Spleen (tissue), 11 donors: ENCODE results near the gene CDH13. TPM values are rescaled to one million over a fixed set of nuclear protein-coding genes. Genes with fewer than 3 reads are reported as not detected.
A peak's percentile ranks its signal among the peaks of the same experiment; 100 is the strongest.

Experiments
- DNase-seq: peaks from one replicate; pipeline ENCODE4 v3.0.0-alpha.2; 2020
- H3K27ac ChIP-seq, 8 donors: fragments of 200-600 bp; sonication (generic) in 7 of 8; 1 replicate in 4 of 8; 2 replicates in 4 of 8; pipeline versions ENCODE4 v1.5.0 to v1.8.0; 2016 to 2021; ENCODE audit warnings: inconsistent platforms in 4 of 8, mild to moderate bottlenecking in 4 of 8, moderate library complexity in 1 of 8
- H3K27me3 ChIP-seq, 7 donors: fragments of 200-600 bp; sonication (generic) in 6 of 7; replicated peaks in 1 of 7; 1 replicate in 4 of 7; 2 replicates in 3 of 7; pipeline versions ENCODE4 v1.5.0 to v1.8.0; 2016 to 2021; ENCODE audit warnings: inconsistent platforms in 3 of 7, mild to moderate bottlenecking in 1 of 7
- H3K36me3 ChIP-seq, 6 donors: fragments of 200-600 bp; sonication (generic) in 5 of 6; 1 replicate in 4 of 6; 2 replicates in 2 of 6; pipeline versions ENCODE4 v1.5.0 to v1.8.0; 2016 to 2021; ENCODE audit warnings: inconsistent platforms in 2 of 6
- H3K4me1 ChIP-seq, 6 donors: fragments of 200-600 bp; sonication (generic) in 5 of 6; 1 replicate in 3 of 6; 2 replicates in 3 of 6; pipeline versions ENCODE4 v1.5.0 to v1.8.0; 2016 to 2021; ENCODE audit warnings: inconsistent platforms in 3 of 6
- H3K4me3 ChIP-seq, 8 donors: fragments of 200-600 bp; sonication (generic) in 7 of 8; 1 replicate in 4 of 8; 2 replicates in 4 of 8; pipeline versions ENCODE4 v1.5.0 to v1.8.0; 2016 to 2021; ENCODE audit warnings: inconsistent platforms in 4 of 8, mild to moderate bottlenecking in 4 of 8, moderate library complexity in 2 of 8
- H3K9me3 ChIP-seq, 8 donors: fragments of 200-600 bp; sonication (generic) in 7 of 8; 1 replicate in 4 of 8; 2 replicates in 4 of 8; pipeline versions ENCODE4 v1.5.0 to v1.8.0; 2016 to 2021; ENCODE audit warnings: inconsistent platforms in 4 of 8
- CTCF ChIP-seq, 11 experiments: fragments of 200-600 bp in 7 of 11; fragments of 450-650 bp in 4 of 11; sonication (generic) in 4 of 11; IDR thresholded peaks in 8 of 11; conservative IDR thresholded peaks in 3 of 11; 1 replicate in 7 of 11; 2 replicates in 4 of 11; pipeline versions ENCODE4 v1.4.0 to v1.8.0; 2016 to 2021; ENCODE audit warnings: antibody characterized with exemption in 11 of 11, inconsistent platforms in 4 of 11, mild to moderate bottlenecking in 1 of 11
- POLR2A ChIP-seq, 3 donors: fragments of 450-650 bp; IDR thresholded peaks; one replicate each; pipeline ENCODE4 v1.5.1; 2017; ENCODE audit warnings: antibody characterized with exemption in 3 of 3, mild to moderate bottlenecking in 1 of 3
- POLR2AphosphoS5 ChIP-seq, 3 donors: sonication (generic); formaldehyde crosslinking; IDR thresholded peaks; one replicate each; pipeline ENCODE4 v1.5.1; 2017; ENCODE audit warnings: antibody characterized with exemption in 3 of 3
- WGBS, 5 donors: extraction: QIAGEN DNeasy Blood & Tissue Kit in 3 of 5; methylation state at CpG; one replicate each; pipeline versions ENCODE4 v1.1.5 to v1.1.7; 2013 to 2018; 5-methylcytosine and 5-hydroxymethylcytosine counted together
- intact Hi-C: fragments of 100-400 bp; cut with DNase I; formaldehyde crosslinking; loops from one replicate; pipeline ENCODE4 v1.15.0; 2023; ENCODE audit warnings: low total_unique reads
- polyA plus RNA-seq, 3 donors: library from polyadenylated mRNA; stranded (reverse); fragments of 200-250 nt; gene quantifications; one replicate each; pipeline ENCODE4 v1.2.1, GENCODE V29; 2013
- total RNA-seq, 7 donors: library from RNA; depleted of rRNA in 3 of 7; stranded (reverse); fragments of >200 nt in 3 of 7; fragmentation: NEBNext Ultra II Directional in 4 of 7; extraction: Animal tissue kit (Norgen Biotek cat#: 25700) in 4 of 7; gene quantifications; one replicate each; pipeline versions ENCODE4 v1.1.0 to v1.2.1, GENCODE V29; 2016 to 2021
- donor health status: healthy with polysubstance abuse.
- donor health status: DM: no; HTN: no; CAD: no; lungs with moderate emphysema.
- donor health status: DM: no; HTN: no; CAD: no.
- donor health status: Bipolar disorder and iron deficiency.
- donor health status: healthy.
- donor health status: DM: no; HTN: no; CAD: no.
- donor health status: DM: yes; HTN: yes; CAD: no.

Gene CDH13
- total and polyA plus RNA-seq, 10 donors: 0.13 to 4.6 (median 1.1) TPM

GRCh38 chr16:82641336-82641984 lies 14.7 kb downstream of the CDH13 start:
- H3K36me3 ChIP-seq: no peaks in the 10 kb centered on the region

GRCh38 chr16:82643136-82643535 lies 16.4 kb downstream of the CDH13 start:
- H3K4me3 ChIP-seq: no peak overlapping the region
- intact Hi-C loops: no loop called here
- H3K9me3 ChIP-seq: no peaks in the 10 kb centered on the region
- H3K4me1 ChIP-seq: no peaks in the 10 kb centered on the region
- peaks cover 0 to 18% (median 0%) of the 10 kb centered on the region in 7 donors for H3K27me3 ChIP-seq
- DNase-seq: no peak
- TF ChIP-seq POLR2A (IDR thresholded peaks at IDR 0.05): no peak
- H3K36me3 ChIP-seq: no peaks in the 10 kb centered on the region
- WGBS, 5 donors: 89 to 95% (median 89%) methylated on average over 4 of the region's 4 CpGs
- no peak overlapping the region for H3K27ac ChIP-seq

More at GRCh38 chr16:82641336-82641984, 14.7 kb downstream of the CDH13 start:
- no peaks in the 10 kb centered on the region for H3K4me1 ChIP-seq
- intact Hi-C loops: no loop called here
- 80 to 86% (median 81%) methylated on average over 6 of the region's 6 CpGs for WGBS, 5 donors
- no peak overlapping the region for H3K4me3 ChIP-seq
- TF ChIP-seq CTCF (IDR thresholded peaks at IDR 0.05 in 8 of 11, conservative IDR thresholded peaks at IDR 0.05 in 3 of 11) (peak in 2 of 11 experiments; percentile 7 to 13), POLR2A (IDR thresholded peaks at IDR 0.05) (no peak)
- H3K27me3 ChIP-seq: peaks cover 0 to 18% (median 0%) of the 10 kb centered on the region in 7 donors
- no peak for DNase-seq
- H3K9me3 ChIP-seq: no peaks in the 10 kb centered on the region
- H3K27ac ChIP-seq: no peak overlapping the region

- intact Hi-C loops: no loop called here
- no peak for DNase-seq
- Histone ChIP-seq H3K27ac (no peak overlapping the region), H3K4me1 (no peaks in the 10 kb centered on the region), H3K36me3 (no peaks in the 10 kb centered on the region), H3K4me3 (no peak overlapping the region), H3K27me3 (peaks cover 0 to 18% (median 0%) of the 10 kb centered on the region in 7 donors), H3K9me3 (no peaks in the 10 kb centered on the region)
- TF ChIP-seq POLR2AphosphoS5 (IDR thresholded peaks at IDR 0.05): no peak
- TF ChIP-seq CTCF (IDR thresholded peaks at IDR 0.05 in 8 of 11, conservative IDR thresholded peaks at IDR 0.05 in 3 of 11): no peak
- no peak for TF ChIP-seq POLR2A (IDR thresholded peaks at IDR 0.05)
- WGBS, 5 donors: 71 to 77% (median 75%) methylated on average over 10 of the region's 10 CpGs
Measured at GRCh38 chr16:82643936-82644630, 17.3 kb downstream of the CDH13 start.

GRCh38 chr16:82646504-82646903 lies 19.7 kb downstream of the CDH13 start:
- DNase-seq: no peak
- Histone ChIP-seq H3K9me3 (no peaks in the 10 kb centered on the region), H3K4me3 (no peak overlapping the region), H3K27ac (no peak overlapping the region), H3K36me3 (no peaks in the 10 kb centered on the region), H3K27me3 (peaks cover 0 to 4% (median 0%) of the 10 kb centered on the region in 7 donors), H3K4me1 (peaks cover 0 to 13% (median under 1%) of the 10 kb centered on the region in 6 donors)
- intact Hi-C loops: no loop called here
- 70 to 79% (median 78%) methylated on average over 3 of the region's 3 CpGs for WGBS, 5 donors
- TF ChIP-seq POLR2A (IDR thresholded peaks at IDR 0.05) (no peak), POLR2AphosphoS5 (IDR thresholded peaks at IDR 0.05) (no peak), CTCF (IDR thresholded peaks at IDR 0.05 in 8 of 11, conservative IDR thresholded peaks at IDR 0.05 in 3 of 11) (no peak)
